ENCODE data around the gene ACBD4.
A peak's percentile ranks its signal among the peaks of the same experiment; 100 is the strongest.

ACBD4 gene

GRCh38 chr17:45137561-45138305, 2.2 kb downstream of the ACBD4 start:
- H4K91ac ChIP-seq (ENCODE audit: low read depth, low read length, poor library complexity) = no peak overlapping the region
- peaks cover 10 to 20% of the 10 kb centered on the region in 2 donors for H3K4me1 ChIP-seq (ENCODE audit: control insufficient read depth in 2 of 2, insufficient read depth in 1 of 2, low read depth in 1 of 2, low read length in 2 of 2)
- no peak overlapping the region for H3K9ac ChIP-seq (ENCODE audit: low read depth, low read length, poor library complexity)
- H3K14ac ChIP-seq (ENCODE audit: low read length) = no peak overlapping the region
- no peaks in the 10 kb centered on the region for H3K9me3 ChIP-seq (replicated peaks in 1 of 2; ENCODE audit: control insufficient read depth in 2 of 2, insufficient read depth in 1 of 2, low read depth in 1 of 2, low read length in 2 of 2)
- H3K4me2 ChIP-seq (ENCODE audit: insufficient read depth, low read length, poor library complexity, severe bottlenecking) = no peak overlapping the region
- WGBS, 2 donors (ENCODE audit: extremely low coverage in 2 of 2, insufficient read length in 2 of 2, insufficient replicate concordance in 1 of 2) = no CpG with 5 or more reads among the region's 11 CpGs
- H2AFZ ChIP-seq (ENCODE audit: low read length) = no peak overlapping the region
- peaks cover 2% of the 10 kb centered on the region for H3K79me1 ChIP-seq (ENCODE audit: low read depth, low read length)
- no peak for DNase-seq (ENCODE audit: low spot score)
- no peak overlapping the region for H3K27ac ChIP-seq (replicated peaks; ENCODE audit: low read length)
- no peak overlapping the region for H2BK120ac ChIP-seq (ENCODE audit: low read depth, low read length)
- no peak overlapping the region for H4K8ac ChIP-seq (ENCODE audit: low read depth, low read length)
- H3K18ac ChIP-seq (ENCODE audit: low read length) = no peak overlapping the region
- no peak overlapping the region for H3K23ac ChIP-seq (ENCODE audit: low read depth, low read length, poor library complexity)
- H2AK5ac ChIP-seq (ENCODE audit: low read depth, low read length) = peak overlapping the region; percentile 32
- no peak overlapping the region for H2BK12ac ChIP-seq (ENCODE audit: low read length)
- H3K27me3 ChIP-seq (ENCODE audit: control insufficient read depth in 3 of 3, insufficient read depth in 3 of 3, low read depth in 1 of 3, low read length in 3 of 3) = no peaks in the 10 kb centered on the region
- no peak overlapping the region for H3K4me3 ChIP-seq (ENCODE audit: low read length in 2 of 2)
- no peak overlapping the region for H3K4ac ChIP-seq (ENCODE audit: low read length)
- no peaks in the 10 kb centered on the region for H3K36me3 ChIP-seq (replicated peaks in 1 of 2; ENCODE audit: control insufficient read depth in 2 of 2, insufficient read depth in 2 of 2, low read length in 2 of 2)
- no peak overlapping the region for H2BK15ac ChIP-seq (ENCODE audit: low read length)
- H2BK5ac ChIP-seq (ENCODE audit: low read length) = no peak overlapping the region

- Histone ChIP-seq H3K4ac (ENCODE audit: low read length) (peak overlapping the region; percentile 53), H3K14ac (ENCODE audit: low read length) (no peak overlapping the region), H2AFZ (ENCODE audit: low read length) (no peak overlapping the region), H2BK15ac (ENCODE audit: low read length) (peak overlapping the region; percentile 71), H3K4me1 (ENCODE audit: control insufficient read depth in 2 of 2, insufficient read depth in 1 of 2, low read depth in 1 of 2, low read length in 2 of 2) (peaks cover 12 to 25% of the 10 kb centered on the region in 2 donors), H3K18ac (ENCODE audit: low read length) (peak overlapping the region; percentile 57), H3K27ac (replicated peaks; ENCODE audit: low read length) (peak overlapping the region; percentile 49), H4K8ac (ENCODE audit: low read depth, low read length) (no peak overlapping the region), H3K4me2 (ENCODE audit: insufficient read depth, low read length, poor library complexity, severe bottlenecking) (no peak overlapping the region), H2BK120ac (ENCODE audit: low read depth, low read length) (no peak overlapping the region), H3K23ac (ENCODE audit: low read depth, low read length, poor library complexity) (peak overlapping the region; percentile 55), H3K9me3 (replicated peaks in 1 of 2; ENCODE audit: control insufficient read depth in 2 of 2, insufficient read depth in 1 of 2, low read depth in 1 of 2, low read length in 2 of 2) (no peaks in the 10 kb centered on the region), H3K27me3 (ENCODE audit: control insufficient read depth in 3 of 3, insufficient read depth in 3 of 3, low read depth in 1 of 3, low read length in 3 of 3) (no peaks in the 10 kb centered on the region), H3K79me1 (ENCODE audit: low read depth, low read length) (peaks cover 3% of the 10 kb centered on the region), H3K9ac (ENCODE audit: low read depth, low read length, poor library complexity) (no peak overlapping the region), H2BK12ac (ENCODE audit: low read length) (no peak overlapping the region), H3K4me3 (ENCODE audit: low read length in 2 of 2) (no peak overlapping the region), H3K36me3 (replicated peaks in 1 of 2; ENCODE audit: control insufficient read depth in 2 of 2, insufficient read depth in 2 of 2, low read length in 2 of 2) (no peaks in the 10 kb centered on the region), H2AK5ac (ENCODE audit: low read depth, low read length) (peak overlapping the region; percentile 95), H2BK5ac (ENCODE audit: low read length) (no peak overlapping the region), H4K91ac (ENCODE audit: low read depth, low read length, poor library complexity) (no peak overlapping the region)
- DNase-seq (ENCODE audit: low spot score) = no peak
- no CpG with 5 or more reads among the region's 14 CpGs for WGBS, 2 donors (ENCODE audit: extremely low coverage in 2 of 2, insufficient read length in 2 of 2, insufficient replicate concordance in 1 of 2)
Observed at GRCh38 chr17:45138911-45139532, 3.5 kb downstream of the ACBD4 start.

- Histone ChIP-seq H2BK15ac (ENCODE audit: low read length) (peak overlapping the region; percentile 58), H3K4ac (ENCODE audit: low read length) (peak overlapping the region; percentile 53), H3K36me3 (replicated peaks in 1 of 2; ENCODE audit: control insufficient read depth in 2 of 2, insufficient read depth in 2 of 2, low read length in 2 of 2) (no peaks in the 10 kb centered on the region), H3K4me1 (ENCODE audit: control insufficient read depth in 2 of 2, insufficient read depth in 1 of 2, low read depth in 1 of 2, low read length in 2 of 2) (peaks cover 13 to 27% of the 10 kb centered on the region in 2 donors), H3K27ac (replicated peaks; ENCODE audit: low read length) (peak overlapping the region; percentile 49), H4K91ac (ENCODE audit: low read depth, low read length, poor library complexity) (no peak overlapping the region), H2BK12ac (ENCODE audit: low read length) (no peak overlapping the region), H2AFZ (ENCODE audit: low read length) (no peak overlapping the region), H3K9ac (ENCODE audit: low read depth, low read length, poor library complexity) (no peak overlapping the region), H3K18ac (ENCODE audit: low read length) (peak overlapping the region; percentile 57), H3K79me1 (ENCODE audit: low read depth, low read length) (peaks cover 3% of the 10 kb centered on the region), H2BK5ac (ENCODE audit: low read length) (no peak overlapping the region), H3K4me2 (ENCODE audit: insufficient read depth, low read length, poor library complexity, severe bottlenecking) (peak overlapping the region; percentile 18), H4K8ac (ENCODE audit: low read depth, low read length) (no peak overlapping the region), H2BK120ac (ENCODE audit: low read depth, low read length) (no peak overlapping the region), H2AK5ac (ENCODE audit: low read depth, low read length) (peak overlapping the region; percentile 95), H3K9me3 (replicated peaks in 1 of 2; ENCODE audit: control insufficient read depth in 2 of 2, insufficient read depth in 1 of 2, low read depth in 1 of 2, low read length in 2 of 2) (no peaks in the 10 kb centered on the region), H3K23ac (ENCODE audit: low read depth, low read length, poor library complexity) (peak overlapping the region; percentile 55), H3K14ac (ENCODE audit: low read length) (no peak overlapping the region), H3K4me3 (ENCODE audit: low read length in 2 of 2) (no peak overlapping the region), H3K27me3 (ENCODE audit: control insufficient read depth in 3 of 3, insufficient read depth in 3 of 3, low read depth in 1 of 3, low read length in 3 of 3) (no peaks in the 10 kb centered on the region)
- no CpG with 5 or more reads among the region's 4 CpGs for WGBS, 2 donors (ENCODE audit: extremely low coverage in 2 of 2, insufficient read length in 2 of 2, insufficient replicate concordance in 1 of 2)
- DNase-seq (ENCODE audit: low spot score) = no peak
Observed at GRCh38 chr17:45139533-45139920, 4.0 kb downstream of the ACBD4 start.

GRCh38 chr17:45143094-45143670, 7.7 kb downstream of the ACBD4 start:
- H3K36me3 ChIP-seq (replicated peaks in 1 of 2; ENCODE audit: control insufficient read depth in 2 of 2, insufficient read depth in 2 of 2, low read length in 2 of 2) = no peaks in the 10 kb centered on the region
- peak overlapping the region; percentile 67 for H2BK12ac ChIP-seq (ENCODE audit: low read length)
- H3K79me1 ChIP-seq (ENCODE audit: low read depth, low read length) = peaks cover 1% of the 10 kb centered on the region
- no peak overlapping the region for H3K14ac ChIP-seq (ENCODE audit: low read length)
- no peak overlapping the region for H2BK5ac ChIP-seq (ENCODE audit: low read length)
- no peak overlapping the region for H3K27ac ChIP-seq (replicated peaks; ENCODE audit: low read length)
- peaks cover 9 to 27% of the 10 kb centered on the region in 2 donors for H3K4me1 ChIP-seq (ENCODE audit: control insufficient read depth in 2 of 2, insufficient read depth in 1 of 2, low read depth in 1 of 2, low read length in 2 of 2)
- WGBS, 2 donors (ENCODE audit: extremely low coverage in 2 of 2, insufficient read length in 2 of 2, insufficient replicate concordance in 1 of 2) = no CpG with 5 or more reads among the region's 13 CpGs
- H2BK15ac ChIP-seq (ENCODE audit: low read length) = peak overlapping the region; percentile 5
- peak overlapping the region; percentile 77 for H2AFZ ChIP-seq (ENCODE audit: low read length)
- no peak overlapping the region for H3K23ac ChIP-seq (ENCODE audit: low read depth, low read length, poor library complexity)
- H3K9me3 ChIP-seq (replicated peaks in 1 of 2; ENCODE audit: control insufficient read depth in 2 of 2, insufficient read depth in 1 of 2, low read depth in 1 of 2, low read length in 2 of 2) = no peaks in the 10 kb centered on the region
- H2BK120ac ChIP-seq (ENCODE audit: low read depth, low read length) = no peak overlapping the region
- H2AK5ac ChIP-seq (ENCODE audit: low read depth, low read length) = peak overlapping the region; percentile 1
- no peak for DNase-seq (ENCODE audit: low spot score)
- peak overlapping the region; percentile 86 for H4K91ac ChIP-seq (ENCODE audit: low read depth, low read length, poor library complexity)
- H3K4me2 ChIP-seq (ENCODE audit: insufficient read depth, low read length, poor library complexity, severe bottlenecking) = no peak overlapping the region
- no peak overlapping the region for H3K4ac ChIP-seq (ENCODE audit: low read length)
- H3K9ac ChIP-seq (ENCODE audit: low read depth, low read length, poor library complexity) = peak overlapping the region; percentile 72
- peak overlapping the region; percentile 88 for H3K18ac ChIP-seq (ENCODE audit: low read length)
- H3K27me3 ChIP-seq (ENCODE audit: control insufficient read depth in 3 of 3, insufficient read depth in 3 of 3, low read depth in 1 of 3, low read length in 3 of 3) = no peaks in the 10 kb centered on the region
- H3K4me3 ChIP-seq (ENCODE audit: low read length in 2 of 2) = no peak overlapping the region
- H4K8ac ChIP-seq (ENCODE audit: low read depth, low read length) = no peak overlapping the region
